GM23338 (cell line): Measurements from ENCODE around the gene HDDC3. TPM values are rescaled to one million over a fixed set of nuclear protein-coding genes. Genes with fewer than 3 reads are reported as not detected.

Source experiments
- ATAC-seq: fragments of 200-7000 bp; cut with Tn5 transposase; 3 replicates; pipeline ENCODE4 v1.9.1; 2020
- DNase-seq: peaks from one replicate; pipeline ENCODE4 v3.0.0-alpha.2; 2015; ENCODE audit warnings: low spot score
- H2AFZ ChIP-seq: fragments of 200-600 bp; sonication (generic); 2 replicates; pipeline ENCODE4 v1.8.0; 2016; ENCODE audit warnings: antibody characterized with exemption, mild to moderate bottlenecking, moderate library complexity
- H3F3A ChIP-seq: fragments of 200-600 bp; sonication (generic); replicated peaks from 2 replicates; pipeline ENCODE4 v1.8.0; 2017; ENCODE audit warnings: antibody characterized with exemption, mixed run types, low read depth
- H3K27ac ChIP-seq: fragments of 200-600 bp; sonication (generic); 2 replicates; pipeline ENCODE4 v1.6.1; 2016; ENCODE audit warnings: low read depth
- H3K27me3 ChIP-seq: fragments of 200-600 bp; sonication (generic); 2 replicates; pipeline ENCODE4 v1.8.0; 2016; ENCODE audit warnings: mild to moderate bottlenecking, mixed run types, moderate library complexity; ENCODE audit not compliant: insufficient read depth
- H3K36me3 ChIP-seq: fragments of 200-600 bp; sonication (generic); 2 replicates; pipeline ENCODE4 v1.8.0; 2016; ENCODE audit warnings: mild to moderate bottlenecking; ENCODE audit not compliant: insufficient read depth
- H3K4me1 ChIP-seq: fragments of 200-600 bp; sonication (generic); 2 replicates; pipeline ENCODE4 v1.8.0; 2016; ENCODE audit warnings: mild to moderate bottlenecking, moderate library complexity; ENCODE audit not compliant: insufficient read depth
- H3K4me2 ChIP-seq: fragments of 200-600 bp; sonication (generic); 2 replicates; pipeline ENCODE4 v1.7.1; 2017; ENCODE audit warnings: mixed run types
- H3K4me3 ChIP-seq: fragments of 200-600 bp; sonication (generic); 2 replicates; pipeline ENCODE4 v1.6.1; 2016; ENCODE audit warnings: mixed run types
- H3K79me2 ChIP-seq: fragments of 200-600 bp; sonication (generic); replicated peaks from 2 replicates; pipeline ENCODE4 v1.8.0; 2017; ENCODE audit warnings: mild to moderate bottlenecking; ENCODE audit not compliant: insufficient read depth
- H3K9me2 ChIP-seq: fragments of 200-600 bp; sonication (generic); 2 replicates; pipeline ENCODE4 v1.8.0; 2017; ENCODE audit not compliant: insufficient read depth
- H4K20me1 ChIP-seq: fragments of 200-600 bp; sonication (generic); replicated peaks from 2 replicates; pipeline ENCODE4 v1.8.0; 2017; ENCODE audit warnings: mild to moderate bottlenecking; ENCODE audit not compliant: insufficient read depth
- H3K27ac Mint-ChIP-seq: 2 replicates; pipeline ENCODE4 v1.8.0; 2020; ENCODE audit warnings: inconsistent platforms, mild to moderate bottlenecking, moderate library complexity, mixed read lengths
- H3K27me3 Mint-ChIP-seq: 3 replicates; pipeline ENCODE4 v1.8.0; 2022; ENCODE audit warnings: low read depth, mild to moderate bottlenecking, moderate library complexity, mixed read lengths, inconsistent platforms; ENCODE audit not compliant: insufficient read depth, poor library complexity
- H3K36me3 Mint-ChIP-seq: 3 replicates; pipeline ENCODE4 v1.8.0; 2021; ENCODE audit warnings: low read depth, mild to moderate bottlenecking, inconsistent platforms, moderate library complexity, mixed read lengths
- H3K4me1 Mint-ChIP-seq: 3 replicates; pipeline ENCODE4 v1.8.0; 2020; ENCODE audit warnings: mild to moderate bottlenecking, inconsistent platforms, mixed read lengths
- H3K4me3 Mint-ChIP-seq: 3 replicates; pipeline ENCODE4 v1.8.0; 2021; ENCODE audit warnings: moderate library complexity, mild to moderate bottlenecking, inconsistent platforms, mixed read lengths
- H3K9me3 Mint-ChIP-seq: 3 replicates; pipeline ENCODE4 v1.8.0; 2020; ENCODE audit warnings: moderate library complexity, mild to moderate bottlenecking, inconsistent platforms, mixed read lengths
- CREB1 ChIP-seq: fragments of 250-450 bp; sonication (Bioruptor Pico); IDR thresholded peaks from 2 replicates; pipeline ENCODE4 v1.5.0; 2020; ENCODE audit warnings: low read depth, mild to moderate bottlenecking, moderate library complexity
- EZH2phosphoT487 ChIP-seq: fragments of 200-600 bp; sonication (generic); IDR thresholded peaks from one replicate; pipeline ENCODE4 v1.8.1; 2018; ENCODE audit warnings: antibody characterized with exemption; ENCODE audit not compliant: unreplicated experiment
- JUNB ChIP-seq: IDR thresholded peaks from one replicate; pipeline ENCODE4 v1.6.1; 2016; ENCODE audit warnings: antibody characterized with exemption; ENCODE audit not compliant: unreplicated experiment
- NANOG ChIP-seq: IDR thresholded peaks from 2 replicates; pipeline ENCODE4 v1.6.1; 2016; ENCODE audit warnings: antibody characterized with exemption, borderline replicate concordance
- STAT1 ChIP-seq: IDR thresholded peaks from one replicate; pipeline ENCODE4 v1.6.1; 2016; ENCODE audit warnings: antibody characterized with exemption; ENCODE audit not compliant: unreplicated experiment
- ZNF331 ChIP-seq: fragments of 250-450 bp; sonication (Bioruptor Pico); IDR thresholded peaks from 2 replicates; pipeline ENCODE4 v1.5.0; 2020; ENCODE audit warnings: low read depth, mild to moderate bottlenecking, moderate library complexity
- polyA plus RNA-seq: library from polyadenylated mRNA; unstranded; fragments of >200 nt; fragmentation: Nextera tagmentation; extraction: Ambion mirVana; gene quantifications from 2 replicates; pipeline ENCODE4 v1.2.1, GENCODE V29; 2016
- total RNA-seq: library from RNA; depleted of rRNA; stranded (reverse); fragments of >200 nt; shearing (Covaris generic); gene quantifications from 2 replicates; pipeline ENCODE4 v1.2.3, GENCODE V29; 2014
- TF ChIP-seq, protein P1 (sequence below): fragments of 250-450 bp; sonication (Bioruptor Pico); IDR thresholded peaks from 2 replicates; pipeline ENCODE4 v1.5.0; 2020; ENCODE audit warnings: mild to moderate bottlenecking, moderate library complexity
- TF ChIP-seq, protein P2 (sequence below): IDR thresholded peaks from 2 replicates; pipeline ENCODE4 v1.6.1; 2016; ENCODE audit warnings: antibody characterized with exemption
- TF ChIP-seq, protein P3 (sequence below): IDR thresholded peaks from one replicate; pipeline ENCODE4 v1.6.1; 2018; ENCODE audit warnings: antibody characterized with exemption; ENCODE audit not compliant: unreplicated experiment

HDDC3 gene
- total and polyA plus RNA-seq, 2 experiments from 2014 or later: 17.4 to 19.0 TPM

DNA sequence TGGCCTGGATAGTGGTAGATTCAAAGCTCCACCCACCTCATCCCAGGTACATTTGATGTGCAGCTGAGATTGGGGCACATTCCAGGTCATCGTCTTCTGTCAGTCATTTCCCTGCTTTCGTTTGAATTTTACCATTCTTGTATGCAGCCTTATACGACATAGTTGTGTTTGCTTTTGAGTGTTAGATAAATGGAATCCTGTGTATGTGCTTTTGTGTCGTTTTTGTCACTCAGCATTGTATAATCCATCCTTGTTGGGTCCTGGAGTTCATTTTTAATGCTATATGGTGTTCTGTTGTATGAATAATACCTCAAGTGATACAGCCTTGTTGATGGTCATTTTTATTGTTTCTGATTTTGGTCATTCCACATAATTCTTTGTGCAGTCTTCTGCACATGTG, 29.7 kb upstream of the HDDC3 start:
- TF ChIP-seq ZNF331 (CRISPR knock-in tag): no peak
- TF ChIP-seq, protein P1, sequence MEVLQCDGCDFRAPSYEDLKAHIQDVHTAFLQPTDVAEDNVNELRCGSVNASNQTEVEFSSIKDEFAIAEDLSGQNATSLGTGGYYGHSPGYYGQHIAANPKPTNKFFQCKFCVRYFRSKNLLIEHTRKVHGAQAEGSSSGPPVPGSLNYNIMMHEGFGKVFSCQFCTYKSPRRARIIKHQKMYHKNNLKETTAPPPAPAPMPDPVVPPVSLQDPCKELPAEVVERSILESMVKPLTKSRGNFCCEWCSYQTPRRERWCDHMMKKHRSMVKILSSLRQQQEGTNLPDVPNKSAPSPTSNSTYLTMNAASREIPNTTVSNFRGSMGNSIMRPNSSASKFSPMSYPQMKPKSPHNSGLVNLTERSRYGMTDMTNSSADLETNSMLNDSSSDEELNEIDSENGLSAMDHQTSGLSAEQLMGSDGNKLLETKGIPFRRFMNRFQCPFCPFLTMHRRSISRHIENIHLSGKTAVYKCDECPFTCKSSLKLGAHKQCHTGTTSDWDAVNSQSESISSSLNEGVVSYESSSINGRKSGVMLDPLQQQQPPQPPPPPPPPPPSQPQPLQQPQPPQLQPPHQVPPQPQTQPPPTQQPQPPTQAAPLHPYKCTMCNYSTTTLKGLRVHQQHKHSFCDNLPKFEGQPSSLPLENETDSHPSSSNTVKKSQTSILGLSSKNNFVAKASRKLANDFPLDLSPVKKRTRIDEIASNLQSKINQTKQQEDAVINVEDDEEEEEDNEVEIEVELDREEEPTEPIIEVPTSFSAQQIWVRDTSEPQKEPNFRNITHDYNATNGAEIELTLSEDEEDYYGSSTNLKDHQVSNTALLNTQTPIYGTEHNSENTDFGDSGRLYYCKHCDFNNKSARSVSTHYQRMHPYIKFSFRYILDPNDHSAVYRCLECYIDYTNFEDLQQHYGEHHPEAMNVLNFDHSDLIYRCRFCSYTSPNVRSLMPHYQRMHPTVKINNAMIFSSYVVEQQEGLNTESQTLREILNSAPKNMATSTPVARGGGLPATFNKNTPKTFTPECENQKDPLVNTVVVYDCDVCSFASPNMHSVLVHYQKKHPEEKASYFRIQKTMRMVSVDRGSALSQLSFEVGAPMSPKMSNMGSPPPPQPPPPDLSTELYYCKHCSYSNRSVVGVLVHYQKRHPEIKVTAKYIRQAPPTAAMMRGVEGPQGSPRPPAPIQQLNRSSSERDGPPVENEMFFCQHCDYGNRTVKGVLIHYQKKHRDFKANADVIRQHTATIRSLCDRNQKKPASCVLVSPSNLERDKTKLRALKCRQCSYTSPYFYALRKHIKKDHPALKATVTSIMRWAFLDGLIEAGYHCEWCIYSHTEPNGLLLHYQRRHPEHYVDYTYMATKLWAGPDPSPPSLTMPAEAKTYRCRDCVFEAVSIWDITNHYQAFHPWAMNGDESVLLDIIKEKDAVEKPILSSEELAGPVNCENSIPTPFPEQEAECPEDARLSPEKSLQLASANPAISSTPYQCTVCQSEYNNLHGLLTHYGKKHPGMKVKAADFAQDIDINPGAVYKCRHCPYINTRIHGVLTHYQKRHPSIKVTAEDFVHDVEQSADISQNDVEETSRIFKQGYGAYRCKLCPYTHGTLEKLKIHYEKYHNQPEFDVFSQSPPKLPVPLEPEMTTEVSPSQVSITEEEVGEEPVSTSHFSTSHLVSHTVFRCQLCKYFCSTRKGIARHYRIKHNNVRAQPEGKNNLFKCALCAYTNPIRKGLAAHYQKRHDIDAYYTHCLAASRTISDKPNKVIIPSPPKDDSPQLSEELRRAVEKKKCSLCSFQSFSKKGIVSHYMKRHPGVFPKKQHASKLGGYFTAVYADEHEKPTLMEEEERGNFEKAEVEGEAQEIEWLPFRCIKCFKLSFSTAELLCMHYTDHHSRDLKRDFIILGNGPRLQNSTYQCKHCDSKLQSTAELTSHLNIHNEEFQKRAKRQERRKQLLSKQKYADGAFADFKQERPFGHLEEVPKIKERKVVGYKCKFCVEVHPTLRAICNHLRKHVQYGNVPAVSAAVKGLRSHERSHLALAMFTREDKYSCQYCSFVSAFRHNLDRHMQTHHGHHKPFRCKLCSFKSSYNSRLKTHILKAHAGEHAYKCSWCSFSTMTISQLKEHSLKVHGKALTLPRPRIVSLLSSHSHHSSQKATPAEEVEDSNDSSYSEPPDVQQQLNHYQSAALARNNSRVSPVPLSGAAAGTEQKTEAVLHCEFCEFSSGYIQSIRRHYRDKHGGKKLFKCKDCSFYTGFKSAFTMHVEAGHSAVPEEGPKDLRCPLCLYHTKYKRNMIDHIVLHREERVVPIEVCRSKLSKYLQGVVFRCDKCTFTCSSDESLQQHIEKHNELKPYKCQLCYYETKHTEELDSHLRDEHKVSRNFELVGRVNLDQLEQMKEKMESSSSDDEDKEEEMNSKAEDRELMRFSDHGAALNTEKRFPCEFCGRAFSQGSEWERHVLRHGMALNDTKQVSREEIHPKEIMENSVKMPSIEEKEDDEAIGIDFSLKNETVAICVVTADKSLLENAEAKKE (CRISPR knock-in tag): no peak
- H3K27ac ChIP-seq: no peak overlapping the region
- H3K27me3 Mint-ChIP-seq: peaks cover 20% of the 10 kb centered on the region
- H3K9me3 Mint-ChIP-seq: no peaks in the 10 kb centered on the region
- H3K4me1 Mint-ChIP-seq: peaks cover 6% of the 10 kb centered on the region
- H4K20me1 ChIP-seq: peaks cover 11% of the 10 kb centered on the region; the same call in 1 of the 2 replicates
- H3K79me2 ChIP-seq: no peaks in the 10 kb centered on the region; the same call in 1 of the 2 replicates
- H3K36me3 ChIP-seq: peaks cover 28% of the 10 kb centered on the region
- no peak for ATAC-seq
- H3K27me3 ChIP-seq: no peaks in the 10 kb centered on the region
- no peak overlapping the region for H3K27ac Mint-ChIP-seq
- no peak overlapping the region for H3K4me3 ChIP-seq
- H3K4me2 ChIP-seq: no peak overlapping the region
- no peak for DNase-seq
- H3K4me3 Mint-ChIP-seq: no peak overlapping the region
- H3K9me2 ChIP-seq: no peaks in the 10 kb centered on the region
- no peak overlapping the region for H2AFZ ChIP-seq
- peaks cover 3% of the 10 kb centered on the region; the same call in 1 of the 2 replicates for H3K4me1 ChIP-seq
- H3F3A ChIP-seq: no peaks in the 10 kb centered on the region; the same call in 1 of the 2 replicates
- H3K36me3 Mint-ChIP-seq: peaks cover 65% of the 10 kb centered on the region

DNA sequence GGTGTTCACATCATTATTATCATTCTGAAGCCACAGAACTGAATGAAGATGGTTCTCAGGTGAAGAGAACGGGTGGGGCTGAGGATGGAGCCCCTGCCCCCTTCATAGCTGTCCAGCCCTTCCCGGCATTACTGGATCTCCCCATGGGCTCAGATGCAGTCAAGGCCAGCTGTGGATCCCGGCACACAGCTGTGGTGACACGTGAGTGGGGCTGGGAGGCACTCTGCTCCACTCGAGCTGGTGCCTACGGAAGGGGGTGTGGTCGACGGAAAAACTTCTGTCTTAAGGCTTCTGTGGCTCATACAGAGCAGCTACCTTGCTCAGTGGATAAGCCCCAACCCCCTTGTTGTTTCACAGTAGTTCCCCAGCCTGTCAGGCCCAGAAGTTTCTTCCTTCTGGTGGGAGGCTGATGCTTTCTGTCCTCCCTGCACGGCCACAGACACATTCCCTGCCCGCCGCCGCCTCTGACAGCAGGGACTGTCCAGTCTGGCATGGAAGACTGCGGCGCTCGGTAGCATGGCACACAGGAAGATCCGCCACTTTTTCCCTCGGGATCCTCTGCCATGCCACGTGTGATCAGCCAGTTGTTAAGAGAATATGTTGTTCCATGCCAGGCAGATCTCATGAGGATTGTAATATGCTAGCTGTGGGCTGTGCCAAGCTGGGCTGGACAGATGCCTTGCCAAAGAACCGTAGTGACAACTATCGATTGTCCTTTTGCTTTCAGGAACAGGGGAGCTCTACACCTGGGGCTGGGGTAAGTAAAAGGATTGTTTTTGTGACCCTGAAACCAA, 28.1 kb upstream of the HDDC3 start:
- ATAC-seq (no peak), DNase-seq (no peak)
- Histone ChIP-seq H3K27ac (no peak overlapping the region), H3K79me2 (no peaks in the 10 kb centered on the region; the same call in 1 of the 2 replicates), H3K4me1 (peaks cover 13% of the 10 kb centered on the region), H3F3A (peaks cover 8% of the 10 kb centered on the region; the same call in 1 of the 2 replicates), H3K4me3 (no peak overlapping the region), H2AFZ (no peak overlapping the region), H3K27me3 (no peaks in the 10 kb centered on the region), H3K9me2 (no peaks in the 10 kb centered on the region), H3K4me2 (no peak overlapping the region), H4K20me1 (peaks cover 11% of the 10 kb centered on the region; the same call in 1 of the 2 replicates), H3K36me3 (peaks cover 17% of the 10 kb centered on the region; the same call in 1 of the 2 replicates)
- no peak overlapping the region for H3K4me3 Mint-ChIP-seq
- H3K27ac Mint-ChIP-seq: no peak overlapping the region
- H3K9me3 Mint-ChIP-seq: no peaks in the 10 kb centered on the region
- peaks cover 20% of the 10 kb centered on the region for H3K27me3 Mint-ChIP-seq
- H3K4me1 Mint-ChIP-seq: peaks cover 10% of the 10 kb centered on the region
- H3K36me3 Mint-ChIP-seq: peaks cover 52% of the 10 kb centered on the region
- no peak for TF ChIP-seq EZH2phosphoT487
- TF ChIP-seq, protein P2, sequence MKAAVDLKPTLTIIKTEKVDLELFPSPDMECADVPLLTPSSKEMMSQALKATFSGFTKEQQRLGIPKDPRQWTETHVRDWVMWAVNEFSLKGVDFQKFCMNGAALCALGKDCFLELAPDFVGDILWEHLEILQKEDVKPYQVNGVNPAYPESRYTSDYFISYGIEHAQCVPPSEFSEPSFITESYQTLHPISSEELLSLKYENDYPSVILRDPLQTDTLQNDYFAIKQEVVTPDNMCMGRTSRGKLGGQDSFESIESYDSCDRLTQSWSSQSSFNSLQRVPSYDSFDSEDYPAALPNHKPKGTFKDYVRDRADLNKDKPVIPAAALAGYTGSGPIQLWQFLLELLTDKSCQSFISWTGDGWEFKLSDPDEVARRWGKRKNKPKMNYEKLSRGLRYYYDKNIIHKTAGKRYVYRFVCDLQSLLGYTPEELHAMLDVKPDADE: no peak
- TF ChIP-seq JUNB: no peak
- no peak for TF ChIP-seq STAT1
- TF ChIP-seq ZNF331 (CRISPR knock-in tag): no peak
- TF ChIP-seq NANOG: no peak
- TF ChIP-seq, protein P3, sequence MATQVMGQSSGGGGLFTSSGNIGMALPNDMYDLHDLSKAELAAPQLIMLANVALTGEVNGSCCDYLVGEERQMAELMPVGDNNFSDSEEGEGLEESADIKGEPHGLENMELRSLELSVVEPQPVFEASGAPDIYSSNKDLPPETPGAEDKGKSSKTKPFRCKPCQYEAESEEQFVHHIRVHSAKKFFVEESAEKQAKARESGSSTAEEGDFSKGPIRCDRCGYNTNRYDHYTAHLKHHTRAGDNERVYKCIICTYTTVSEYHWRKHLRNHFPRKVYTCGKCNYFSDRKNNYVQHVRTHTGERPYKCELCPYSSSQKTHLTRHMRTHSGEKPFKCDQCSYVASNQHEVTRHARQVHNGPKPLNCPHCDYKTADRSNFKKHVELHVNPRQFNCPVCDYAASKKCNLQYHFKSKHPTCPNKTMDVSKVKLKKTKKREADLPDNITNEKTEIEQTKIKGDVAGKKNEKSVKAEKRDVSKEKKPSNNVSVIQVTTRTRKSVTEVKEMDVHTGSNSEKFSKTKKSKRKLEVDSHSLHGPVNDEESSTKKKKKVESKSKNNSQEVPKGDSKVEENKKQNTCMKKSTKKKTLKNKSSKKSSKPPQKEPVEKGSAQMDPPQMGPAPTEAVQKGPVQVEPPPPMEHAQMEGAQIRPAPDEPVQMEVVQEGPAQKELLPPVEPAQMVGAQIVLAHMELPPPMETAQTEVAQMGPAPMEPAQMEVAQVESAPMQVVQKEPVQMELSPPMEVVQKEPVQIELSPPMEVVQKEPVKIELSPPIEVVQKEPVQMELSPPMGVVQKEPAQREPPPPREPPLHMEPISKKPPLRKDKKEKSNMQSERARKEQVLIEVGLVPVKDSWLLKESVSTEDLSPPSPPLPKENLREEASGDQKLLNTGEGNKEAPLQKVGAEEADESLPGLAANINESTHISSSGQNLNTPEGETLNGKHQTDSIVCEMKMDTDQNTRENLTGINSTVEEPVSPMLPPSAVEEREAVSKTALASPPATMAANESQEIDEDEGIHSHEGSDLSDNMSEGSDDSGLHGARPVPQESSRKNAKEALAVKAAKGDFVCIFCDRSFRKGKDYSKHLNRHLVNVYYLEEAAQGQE: no peak
- no peak for TF ChIP-seq CREB1 (CRISPR knock-in tag)
